Nephron (organoid): ENCODE measurements around the gene CMC1.
"Not testable (repeated sequence)": the region's sequence is repeated elsewhere in the genome, so short reads cannot be mapped to it uniquely, and the experiment has no call there.

Source experiments
- H3K27ac Mint-ChIP-seq, 3 experiments: 2 replicates each; pipeline ENCODE4 v1.8.0; 2020; ENCODE audit warnings: mixed read lengths in 3 of 3, mild to moderate bottlenecking in 2 of 3, moderate library complexity in 1 of 3
- H3K27me3 Mint-ChIP-seq: 2 replicates; pipeline ENCODE4 v1.8.0; 2021; ENCODE audit warnings: low read depth, mild to moderate bottlenecking, moderate library complexity, mixed read lengths
- H3K36me3 Mint-ChIP-seq: 2 replicates; pipeline ENCODE4 v1.8.0; 2020; ENCODE audit warnings: low read depth, mixed read lengths
- H3K4me1 Mint-ChIP-seq: 2 replicates; pipeline ENCODE4 v1.8.0; 2020; ENCODE audit warnings: mixed read lengths
- H3K4me3 Mint-ChIP-seq, 3 experiments: 2 replicates each; pipeline ENCODE4 v1.8.0; 2020; ENCODE audit warnings: mild to moderate bottlenecking in 3 of 3, mixed read lengths in 3 of 3, moderate library complexity in 2 of 3
- H3K9me3 Mint-ChIP-seq: 2 replicates; pipeline ENCODE4 v1.8.0; 2020; ENCODE audit warnings: mixed read lengths
- TF ChIP-seq, protein P1 (sequence below), 3 experiments: fragments of 200-600 bp; sonication (generic); IDR thresholded peaks; one replicate each; pipeline ENCODE4 v1.5.0; 2021; ENCODE audit warnings: antibody characterized with exemption in 3 of 3; ENCODE audit not compliant: unreplicated experiment in 3 of 3

The CMC1 gene

DNA sequence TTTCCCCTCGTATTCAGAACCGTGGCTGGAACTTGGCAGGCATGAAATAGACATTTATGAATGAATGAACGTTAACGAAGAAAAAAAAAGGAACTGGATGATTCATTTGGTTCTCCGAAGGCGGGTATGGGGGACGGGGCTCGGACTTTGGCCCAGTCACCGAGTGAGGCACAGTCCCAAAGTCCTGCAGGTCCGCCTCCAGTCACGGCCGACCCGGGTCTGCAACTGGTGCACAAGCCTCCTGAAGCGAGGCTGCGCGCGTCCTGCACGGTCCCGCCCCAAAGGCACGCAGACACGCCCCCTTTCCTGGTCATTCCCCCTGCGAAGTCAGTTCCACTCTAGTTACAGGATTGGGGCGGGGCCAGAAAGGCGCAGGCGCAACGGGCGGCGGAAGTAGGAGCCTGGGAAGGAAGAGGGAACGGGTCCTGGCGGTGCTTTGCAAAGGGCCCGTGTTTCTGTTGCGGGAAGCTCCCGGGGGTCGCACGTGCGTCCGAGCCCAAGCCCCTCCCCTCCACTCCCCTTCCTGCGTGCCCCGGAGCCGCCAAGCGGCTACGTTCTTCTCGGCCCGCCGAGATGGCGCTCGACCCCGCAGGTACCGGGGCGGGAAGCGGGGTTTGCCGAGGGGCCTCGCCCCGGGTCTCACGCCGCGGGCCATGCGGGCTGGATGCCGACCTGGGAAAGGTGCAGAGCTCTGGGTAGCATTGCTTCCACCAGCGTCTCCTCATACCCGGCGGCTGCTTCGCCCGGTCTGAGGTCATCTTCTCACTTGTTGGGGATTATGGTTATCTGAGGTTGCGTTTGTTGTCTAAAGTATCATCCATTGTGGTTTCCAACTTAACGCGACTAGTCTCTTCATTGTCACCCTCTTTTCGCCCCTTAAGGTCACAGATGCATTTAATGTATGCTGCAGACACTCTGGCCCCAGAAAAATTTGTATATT lies at the start of gene CMC1:
TSS of gene CMC1 (plus strand) at position 399 of the 940 bp plus-strand sequence. CDS start at position 574, 175 bp downstream.
- Mint-ChIP-seq H3K36me3 (no peaks in the 10 kb centered on the region), H3K27ac (peak within 1 kb of the TSS; percentile 62 to 93 (median 87)), H3K9me3 (no peaks in the 10 kb centered on the region), H3K4me1 (peaks cover 20% of the 10 kb centered on the region), H3K27me3 (no peaks in the 10 kb centered on the region), H3K4me3 (peak within 1 kb of the TSS; percentile 92 to 93 (median 93))
- TF ChIP-seq, protein P1, sequence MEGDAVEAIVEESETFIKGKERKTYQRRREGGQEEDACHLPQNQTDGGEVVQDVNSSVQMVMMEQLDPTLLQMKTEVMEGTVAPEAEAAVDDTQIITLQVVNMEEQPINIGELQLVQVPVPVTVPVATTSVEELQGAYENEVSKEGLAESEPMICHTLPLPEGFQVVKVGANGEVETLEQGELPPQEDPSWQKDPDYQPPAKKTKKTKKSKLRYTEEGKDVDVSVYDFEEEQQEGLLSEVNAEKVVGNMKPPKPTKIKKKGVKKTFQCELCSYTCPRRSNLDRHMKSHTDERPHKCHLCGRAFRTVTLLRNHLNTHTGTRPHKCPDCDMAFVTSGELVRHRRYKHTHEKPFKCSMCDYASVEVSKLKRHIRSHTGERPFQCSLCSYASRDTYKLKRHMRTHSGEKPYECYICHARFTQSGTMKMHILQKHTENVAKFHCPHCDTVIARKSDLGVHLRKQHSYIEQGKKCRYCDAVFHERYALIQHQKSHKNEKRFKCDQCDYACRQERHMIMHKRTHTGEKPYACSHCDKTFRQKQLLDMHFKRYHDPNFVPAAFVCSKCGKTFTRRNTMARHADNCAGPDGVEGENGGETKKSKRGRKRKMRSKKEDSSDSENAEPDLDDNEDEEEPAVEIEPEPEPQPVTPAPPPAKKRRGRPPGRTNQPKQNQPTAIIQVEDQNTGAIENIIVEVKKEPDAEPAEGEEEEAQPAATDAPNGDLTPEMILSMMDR (IDR thresholded peaks at IDR 0.05; ENCODE audit: unreplicated experiment in 3 of 3): no peak

DNA sequence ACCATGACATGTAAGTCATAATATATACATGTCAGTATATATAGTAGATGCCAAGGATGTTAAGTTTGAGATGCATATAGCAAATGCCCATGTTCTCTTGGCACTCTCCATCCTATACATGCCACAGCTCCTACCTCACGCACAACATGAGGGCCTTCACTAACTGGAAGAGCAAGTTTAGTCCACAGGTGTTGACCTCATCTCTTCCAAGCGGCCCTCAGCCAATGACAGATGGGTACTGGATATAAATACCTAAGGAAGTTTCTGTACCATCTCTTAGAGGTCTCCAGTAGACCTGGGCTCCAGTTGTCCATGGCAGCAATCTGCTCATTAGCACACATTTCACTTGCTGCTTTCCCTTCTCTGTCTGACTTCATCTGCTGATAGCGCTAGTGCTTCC lies 43.3 kb upstream of the CMC1 start:
- Mint-ChIP-seq H3K27ac (no peak overlapping the region), H3K4me1 (no peaks in the 10 kb centered on the region), H3K27me3 (no peaks in the 10 kb centered on the region), H3K36me3 (no peaks in the 10 kb centered on the region), H3K9me3 (no peaks in the 10 kb centered on the region), H3K4me3 (no peak overlapping the region)
- TF ChIP-seq, protein P1 (IDR thresholded peaks at IDR 0.05; ENCODE audit: unreplicated experiment in 3 of 3): no peak

DNA sequence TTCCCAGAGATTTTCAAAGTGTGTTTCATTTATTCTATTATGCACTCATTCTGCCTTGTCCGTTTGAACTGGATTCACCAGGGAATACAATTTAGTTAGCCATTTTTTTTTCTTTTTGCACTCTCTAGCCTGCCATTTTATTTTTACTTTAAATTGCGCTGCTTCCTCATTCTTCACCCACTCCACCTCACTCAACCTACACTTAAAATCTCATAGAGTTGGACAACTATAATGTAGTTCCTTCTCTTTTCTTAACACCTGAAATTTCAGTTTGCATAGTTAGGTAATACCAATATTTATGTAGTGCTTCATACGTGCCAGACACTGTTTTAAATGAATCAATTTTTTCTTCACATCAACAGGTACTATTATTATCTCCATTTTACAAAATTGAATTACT lies 42.4 kb upstream of the CMC1 start:
- H3K9me3 Mint-ChIP-seq: no peaks in the 10 kb centered on the region
- no peaks in the 10 kb centered on the region for H3K4me1 Mint-ChIP-seq
- H3K27me3 Mint-ChIP-seq: no peaks in the 10 kb centered on the region
- no peak overlapping the region for H3K4me3 Mint-ChIP-seq
- H3K36me3 Mint-ChIP-seq: no peaks in the 10 kb centered on the region
- TF ChIP-seq, protein P1 (IDR thresholded peaks at IDR 0.05; ENCODE audit: unreplicated experiment in 3 of 3): no peak
- H3K27ac Mint-ChIP-seq: no peak overlapping the region

- not testable (repeated sequence) for H3K9me3 Mint-ChIP-seq, H3K27me3 Mint-ChIP-seq, H3K4me3 Mint-ChIP-seq, H3K4me1 Mint-ChIP-seq, H3K36me3 Mint-ChIP-seq, H3K27ac Mint-ChIP-seq
Observed at GRCh38 chr3:28199643-28200042, 41.8 kb upstream of the CMC1 start.

DNA sequence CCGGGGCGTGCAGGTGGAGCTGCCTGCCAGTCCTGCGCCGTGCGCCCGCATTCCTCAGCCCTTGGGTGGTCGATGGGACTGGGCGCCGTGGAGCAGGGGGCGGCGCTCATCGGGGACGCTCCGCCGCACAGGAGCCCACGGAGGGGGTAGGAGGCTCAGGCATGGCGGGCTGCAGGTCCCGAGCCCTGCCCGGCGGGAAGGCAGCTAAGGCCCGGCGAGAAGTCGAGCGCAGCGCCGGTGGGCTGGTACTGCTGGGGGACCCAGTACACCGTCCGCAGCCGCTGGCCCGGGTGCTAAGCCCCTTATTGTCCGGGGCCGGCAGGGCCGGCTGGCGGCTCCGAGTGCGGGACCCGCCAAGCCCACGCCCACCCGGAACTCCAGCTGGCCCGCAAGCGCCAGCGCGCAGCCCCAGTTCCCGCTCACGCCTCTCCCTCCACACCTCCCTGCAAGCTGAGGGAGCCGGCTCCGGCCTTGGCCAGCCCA lies 41.0 kb upstream of the CMC1 start:
- not testable (repeated sequence) for H3K9me3 Mint-ChIP-seq, H3K4me1 Mint-ChIP-seq, H3K27me3 Mint-ChIP-seq, H3K36me3 Mint-ChIP-seq, H3K4me3 Mint-ChIP-seq, H3K27ac Mint-ChIP-seq

DNA sequence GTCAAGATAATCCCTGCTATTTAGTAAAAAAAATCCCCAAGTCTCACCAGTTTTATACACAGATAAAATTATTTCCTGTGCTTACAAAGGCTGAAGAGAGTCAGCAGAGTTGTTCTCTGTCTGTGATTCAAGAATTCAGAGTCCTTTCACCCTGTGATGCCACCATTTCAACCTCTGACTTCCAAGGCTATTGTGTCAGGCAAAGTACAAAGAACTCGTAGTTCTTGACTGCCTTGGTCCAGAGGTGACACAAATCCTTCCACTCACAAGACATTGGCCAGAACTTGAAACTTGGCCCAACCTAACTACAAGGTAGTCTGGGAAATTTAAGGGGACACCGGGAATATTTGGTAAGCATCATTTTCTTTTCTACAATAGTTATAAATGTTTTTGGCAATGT lies 34.9 kb upstream of the CMC1 start:
- Mint-ChIP-seq H3K9me3 (no peaks in the 10 kb centered on the region), H3K4me3 (no peak overlapping the region), H3K27me3 (no peaks in the 10 kb centered on the region), H3K36me3 (no peaks in the 10 kb centered on the region), H3K27ac (no peak overlapping the region), H3K4me1 (no peaks in the 10 kb centered on the region)
- TF ChIP-seq, protein P1 (IDR thresholded peaks at IDR 0.05; ENCODE audit: unreplicated experiment in 3 of 3): no peak
